ENCODE data around the gene ARID5B.

DNA sequence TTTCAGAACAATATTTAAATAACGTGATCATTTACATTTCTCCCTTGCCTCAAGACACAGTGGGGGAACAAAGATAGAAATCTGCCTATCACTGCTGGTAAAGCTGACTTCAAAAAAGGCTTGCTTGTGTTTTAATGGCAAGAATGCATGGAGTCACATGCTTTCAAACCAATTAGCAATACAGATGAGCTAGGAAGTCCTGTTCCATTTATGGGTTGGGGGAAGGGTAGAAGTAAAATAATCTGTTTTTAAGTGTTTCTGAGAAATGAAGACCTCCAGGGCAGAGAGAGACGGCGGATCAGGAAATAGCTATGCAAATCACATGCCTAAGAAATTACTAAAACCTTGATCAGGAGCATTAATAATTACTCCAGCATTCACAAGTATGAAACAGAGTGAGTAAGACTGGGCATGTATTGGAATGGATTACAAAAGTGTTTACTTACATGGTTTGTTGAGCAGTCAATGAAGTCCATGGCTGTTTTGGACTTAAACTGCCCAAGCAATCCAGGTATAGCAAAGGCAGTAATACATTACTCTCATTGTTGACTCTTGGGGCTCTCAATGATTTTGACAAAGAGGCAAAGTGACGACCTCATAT, 142.0 kb downstream of the ARID5B start:
- TF ChIP-seq, protein P1, sequence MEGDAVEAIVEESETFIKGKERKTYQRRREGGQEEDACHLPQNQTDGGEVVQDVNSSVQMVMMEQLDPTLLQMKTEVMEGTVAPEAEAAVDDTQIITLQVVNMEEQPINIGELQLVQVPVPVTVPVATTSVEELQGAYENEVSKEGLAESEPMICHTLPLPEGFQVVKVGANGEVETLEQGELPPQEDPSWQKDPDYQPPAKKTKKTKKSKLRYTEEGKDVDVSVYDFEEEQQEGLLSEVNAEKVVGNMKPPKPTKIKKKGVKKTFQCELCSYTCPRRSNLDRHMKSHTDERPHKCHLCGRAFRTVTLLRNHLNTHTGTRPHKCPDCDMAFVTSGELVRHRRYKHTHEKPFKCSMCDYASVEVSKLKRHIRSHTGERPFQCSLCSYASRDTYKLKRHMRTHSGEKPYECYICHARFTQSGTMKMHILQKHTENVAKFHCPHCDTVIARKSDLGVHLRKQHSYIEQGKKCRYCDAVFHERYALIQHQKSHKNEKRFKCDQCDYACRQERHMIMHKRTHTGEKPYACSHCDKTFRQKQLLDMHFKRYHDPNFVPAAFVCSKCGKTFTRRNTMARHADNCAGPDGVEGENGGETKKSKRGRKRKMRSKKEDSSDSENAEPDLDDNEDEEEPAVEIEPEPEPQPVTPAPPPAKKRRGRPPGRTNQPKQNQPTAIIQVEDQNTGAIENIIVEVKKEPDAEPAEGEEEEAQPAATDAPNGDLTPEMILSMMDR (IDR thresholded peaks at IDR 0.05), result no peak
- TF ChIP-seq EZH2 (IDR thresholded peaks at IDR 0.05; ENCODE audit: borderline replicate concordance, insufficient read depth, low read depth, low read length, poor library complexity, severe bottlenecking), result no peak

Data from B cell (primary cell).